ENCODE results near the gene TTC23L. TPM values are rescaled to one million over a fixed set of nuclear protein-coding genes. Genes with fewer than 3 reads are reported as not detected.

TTC23L gene
- total RNA-seq, 1 donor from 2014 or later, result not detected

DNA sequence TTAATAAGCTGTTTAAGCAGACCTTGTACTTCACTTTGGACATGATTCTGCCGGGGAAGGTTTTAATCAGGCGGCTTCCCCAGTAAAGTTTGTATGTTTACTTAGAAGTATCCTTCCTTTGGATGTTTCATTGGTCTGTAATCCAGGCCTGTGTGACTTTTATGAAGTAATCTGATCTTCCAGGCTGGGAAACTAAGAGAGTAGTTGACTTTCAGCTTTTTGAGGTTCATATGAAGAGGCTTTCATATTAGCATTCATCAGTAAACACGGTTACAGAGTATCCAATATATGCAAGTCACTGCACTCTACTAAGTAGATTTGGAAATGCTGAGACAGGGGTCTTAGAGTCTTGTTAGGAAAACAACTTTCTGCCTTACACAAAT, 91.5 kb downstream of the TTC23L start:
- H3K4me1 ChIP-seq, result peaks cover 0 to 15% of the 10 kb centered on the region in 2 donors
- H3K27ac ChIP-seq, result peak overlapping the region; percentile 87 to 98
- no peak for TF ChIP-seq CTCF (IDR thresholded peaks at IDR 0.05)
- H3K4me3 ChIP-seq, result peak overlapping the region; percentile 64 to 72
- intact Hi-C loops (cut with DNase I), result loop anchor here (5.0 kb wide), 2 partner anchors 923 to 1222 kb away; partner anchors contain the start of genes AMACR, LMBRD2 and SKP2
- no peak for DNase-seq (ENCODE audit: low spot score in 2 of 2)
- peaks cover 6 to 14% of the 10 kb centered on the region in 2 donors for H3K36me3 ChIP-seq
- H3K27me3 ChIP-seq, result no peaks in the 10 kb centered on the region
- H3K9me3 ChIP-seq, result no peaks in the 10 kb centered on the region

DNA sequence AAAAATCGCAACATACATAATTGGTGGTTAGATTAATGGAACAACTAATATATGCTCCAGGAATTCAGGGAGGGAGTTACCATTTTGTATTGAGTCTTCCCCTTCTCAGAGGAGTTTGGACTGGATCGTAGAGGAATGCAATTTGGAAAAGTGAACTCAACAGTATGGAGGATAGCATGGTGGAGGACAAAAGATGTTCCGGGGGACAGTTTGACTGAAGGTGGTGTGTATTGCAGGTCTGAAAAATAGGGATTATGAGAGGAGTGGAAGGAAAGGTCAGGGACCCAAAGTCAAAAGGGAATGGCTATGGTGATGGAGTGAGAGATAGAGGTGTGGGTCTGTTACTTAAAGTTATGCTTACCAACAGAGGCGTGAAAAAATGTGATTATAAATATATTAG, 91.9 kb downstream of the TTC23L start:
- intact Hi-C loops (cut with DNase I), result loop anchor here (5.0 kb wide), 2 partner anchors 924 to 1221 kb away; partner anchors contain the start of genes AMACR, LMBRD2 and SKP2
- Histone ChIP-seq H3K4me3 (peak overlapping the region; percentile 64 to 72), H3K27ac (peak overlapping the region; percentile 87 to 98), H3K27me3 (no peaks in the 10 kb centered on the region), H3K4me1 (peaks cover 0 to 15% of the 10 kb centered on the region in 2 donors), H3K9me3 (no peaks in the 10 kb centered on the region), H3K36me3 (peaks cover 5 to 14% of the 10 kb centered on the region in 2 donors)
- DNase-seq (ENCODE audit: low spot score in 2 of 2), result no peak
- no peak for TF ChIP-seq CTCF (IDR thresholded peaks at IDR 0.05)

DNA sequence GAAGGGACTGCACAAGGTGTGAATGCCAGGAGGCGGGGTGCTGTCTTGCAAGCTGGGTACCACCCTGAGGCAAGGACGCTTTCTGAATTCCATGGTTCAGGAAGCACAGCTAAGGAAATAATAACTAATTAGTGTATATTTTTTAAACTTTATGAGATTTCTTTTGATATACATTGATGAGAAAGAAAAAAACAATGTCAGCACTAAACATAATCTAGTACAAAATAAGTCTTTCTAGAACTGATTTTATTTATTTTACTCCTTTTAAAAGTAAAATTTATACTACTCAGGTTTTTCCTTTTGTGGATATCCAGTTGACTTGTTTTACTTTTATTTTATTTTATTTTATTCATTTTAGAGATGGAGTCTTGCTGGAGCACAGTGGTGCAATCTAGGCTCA, 94.0 kb downstream of the TTC23L start:
- no peak overlapping the region for H3K4me3 ChIP-seq

GRCh38 chr5:34941936-34942335, 103.0 kb downstream of the TTC23L start:
- intact Hi-C loops (cut with DNase I), result no loop called here
- peaks cover 79 to 86% of the 10 kb centered on the region in 2 donors for H3K36me3 ChIP-seq

More for the DNA sequence above, 94.0 kb downstream of the TTC23L start:
- no peak for TF ChIP-seq CTCF (IDR thresholded peaks at IDR 0.05)
- H3K4me1 ChIP-seq, result peaks cover 0 to 15% of the 10 kb centered on the region in 2 donors
- no peaks in the 10 kb centered on the region for H3K9me3 ChIP-seq
- peaks cover 23 to 28% of the 10 kb centered on the region in 2 donors for H3K36me3 ChIP-seq
- H3K27ac ChIP-seq, result no peak overlapping the region
- no peaks in the 10 kb centered on the region for H3K27me3 ChIP-seq
- intact Hi-C loops (cut with DNase I), result loop anchor here (5.0 kb wide), 2 partner anchors 926 to 1219 kb away; partner anchors contain the start of genes AMACR, LMBRD2 and SKP2
- DNase-seq (ENCODE audit: low spot score in 2 of 2), result no peak

DNA sequence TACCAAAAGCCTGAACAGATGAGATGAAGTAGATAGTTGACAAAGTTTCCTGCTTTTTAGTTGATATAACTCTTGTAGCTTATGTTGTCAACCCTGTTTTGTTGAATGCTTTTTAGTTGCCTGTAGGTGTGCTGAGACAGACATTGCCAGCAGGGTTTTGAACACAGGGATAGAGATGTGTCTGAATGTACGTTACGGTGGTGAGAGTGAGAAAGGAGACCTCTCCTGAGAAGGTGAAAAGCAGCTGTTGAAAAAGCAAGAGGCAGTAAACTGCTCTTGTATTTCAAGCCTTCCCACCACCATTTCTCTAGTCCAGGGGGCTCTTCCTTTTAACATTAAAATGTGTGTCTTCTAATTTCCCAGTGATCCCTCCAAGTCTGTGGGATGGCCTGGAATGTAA, 105.1 kb downstream of the TTC23L start:
- Histone ChIP-seq H3K27me3 (no peaks in the 10 kb centered on the region), H3K4me1 (no peaks in the 10 kb centered on the region), H3K9me3 (no peaks in the 10 kb centered on the region), H3K27ac (no peak overlapping the region), H3K4me3 (no peak overlapping the region), H3K36me3 (peaks cover 70 to 72% of the 10 kb centered on the region in 2 donors)
- no peak for TF ChIP-seq CTCF (IDR thresholded peaks at IDR 0.05)
- intact Hi-C loops (cut with DNase I), result no loop called here
- DNase-seq (ENCODE audit: low spot score in 2 of 2), result no peak

More at GRCh38 chr5:34941936-34942335, 103.0 kb downstream of the TTC23L start:
- no peak for DNase-seq (ENCODE audit: low spot score in 2 of 2)
- H3K9me3 ChIP-seq, result no peaks in the 10 kb centered on the region
- no peaks in the 10 kb centered on the region for H3K4me1 ChIP-seq
- no peak overlapping the region for H3K4me3 ChIP-seq
- H3K27me3 ChIP-seq, result no peaks in the 10 kb centered on the region
- H3K27ac ChIP-seq, result no peak overlapping the region
- TF ChIP-seq CTCF (IDR thresholded peaks at IDR 0.05), result no peak
